HFFc6 (cell line): ENCODE data around the gene ZBTB47. TPM values are rescaled to one million over a fixed set of nuclear protein-coding genes. Genes with fewer than 3 reads are reported as not detected.

Experiments used
- DNase-seq: peaks from one replicate; pipeline ENCODE4 v3.0.0-alpha.2; 2018
- H3K27ac Mint-ChIP-seq: 2 replicates; pipeline ENCODE4 v1.8.0; 2020; ENCODE audit warnings: mild to moderate bottlenecking, mixed read lengths
- H3K27me3 Mint-ChIP-seq: 2 replicates; pipeline ENCODE4 v1.8.0; 2021; ENCODE audit warnings: mild to moderate bottlenecking, moderate library complexity, mixed read lengths; ENCODE audit not compliant: insufficient read depth
- H3K36me3 Mint-ChIP-seq: 2 replicates; pipeline ENCODE4 v1.8.0; 2021; ENCODE audit warnings: low read depth, mixed read lengths
- H3K4me1 Mint-ChIP-seq: 2 replicates; pipeline ENCODE4 v1.8.0; 2020; ENCODE audit warnings: low read depth, mixed read lengths
- H3K4me3 Mint-ChIP-seq: 2 replicates; pipeline ENCODE4 v1.8.0; 2020; ENCODE audit warnings: mild to moderate bottlenecking, moderate library complexity, mixed read lengths
- H3K9me3 Mint-ChIP-seq: 2 replicates; pipeline ENCODE4 v1.8.0; 2020; ENCODE audit warnings: mild to moderate bottlenecking, mixed read lengths
- CTCF ChIP-seq: fragments of 200-600 bp; sonication (generic); IDR thresholded peaks from 2 replicates; pipeline ENCODE4 v1.5.0; 2021; ENCODE audit warnings: antibody characterized with exemption, mild to moderate bottlenecking
- total RNA-seq, 6 experiments: library from RNA; stranded (reverse); fragmentation: NEBNext Ultra II Directional; extraction: Animal tissue kit (Norgen Biotek cat#: 25700); gene quantifications; 2 replicates in 1 of 6; 3 replicates in 5 of 6; pipeline ENCODE4 v1.2.3, GENCODE V29; 2021

Gene ZBTB47
- total RNA-seq, 6 experiments from 2014 or later = 26.3 to 35.7 (median 29.3) TPM

- H3K36me3 Mint-ChIP-seq = no peaks in the 10 kb centered on the region
- peaks cover 18% of the 10 kb centered on the region for H3K27me3 Mint-ChIP-seq
- H3K4me1 Mint-ChIP-seq = no peaks in the 10 kb centered on the region
- no peak overlapping the region for H3K27ac Mint-ChIP-seq
- H3K9me3 Mint-ChIP-seq = no peaks in the 10 kb centered on the region
- no peak for DNase-seq
- no peak for TF ChIP-seq CTCF
- no peak overlapping the region for H3K4me3 Mint-ChIP-seq
Observed at GRCh38 chr3:42691816-42692666, 38.5 kb downstream of the ZBTB47 start.

- no peak overlapping the region for H3K27ac Mint-ChIP-seq
- no peak for DNase-seq
Observed at GRCh38 chr3:42692667-42693529, 39.4 kb downstream of the ZBTB47 start.

GRCh38 chr3:42693530-42693930 is 40.0 kb downstream of the ZBTB47 start:
- no peak for TF ChIP-seq CTCF
- Mint-ChIP-seq H3K4me1 (no peaks in the 10 kb centered on the region), H3K9me3 (no peaks in the 10 kb centered on the region), H3K4me3 (no peak overlapping the region), H3K27me3 (peaks cover 17% of the 10 kb centered on the region), H3K36me3 (no peaks in the 10 kb centered on the region), H3K27ac (no peak overlapping the region)
- no peak for DNase-seq

More at GRCh38 chr3:42692667-42693529, 39.4 kb downstream of the ZBTB47 start:
- no peaks in the 10 kb centered on the region for H3K36me3 Mint-ChIP-seq
- H3K9me3 Mint-ChIP-seq = no peaks in the 10 kb centered on the region
- H3K27me3 Mint-ChIP-seq = peaks cover 16% of the 10 kb centered on the region
- no peaks in the 10 kb centered on the region for H3K4me1 Mint-ChIP-seq
- no peak for TF ChIP-seq CTCF
- H3K4me3 Mint-ChIP-seq = no peak overlapping the region

GRCh38 chr3:42694366-42694765 is 40.9 kb downstream of the ZBTB47 start:
- H3K9me3 Mint-ChIP-seq = no peaks in the 10 kb centered on the region
- peaks cover 14% of the 10 kb centered on the region for H3K27me3 Mint-ChIP-seq
- no peaks in the 10 kb centered on the region for H3K4me1 Mint-ChIP-seq
- no peak overlapping the region for H3K4me3 Mint-ChIP-seq
- no peak for TF ChIP-seq CTCF
- DNase-seq = no peak
- no peaks in the 10 kb centered on the region for H3K36me3 Mint-ChIP-seq
- no peak overlapping the region for H3K27ac Mint-ChIP-seq

GRCh38 chr3:42696356-42697288 is 43.1 kb downstream of the ZBTB47 start:
- Mint-ChIP-seq H3K9me3 (no peaks in the 10 kb centered on the region), H3K27me3 (peaks cover 7% of the 10 kb centered on the region), H3K4me3 (no peak overlapping the region), H3K27ac (no peak overlapping the region), H3K36me3 (no peaks in the 10 kb centered on the region), H3K4me1 (no peaks in the 10 kb centered on the region)
- DNase-seq = no peak
- TF ChIP-seq CTCF = no peak
